Activated naive CD8-positive, alpha-beta T cell (primary cell): ENCODE results near the gene TEX12.

Experiments
- H3K27ac Mint-ChIP-seq: one replicate; pipeline ENCODE4 v1.8.0; 2021; ENCODE audit warnings: mixed read lengths
- H3K27me3 Mint-ChIP-seq: one replicate; pipeline ENCODE4 v1.8.0; 2021; ENCODE audit warnings: mixed read lengths
- H3K36me3 Mint-ChIP-seq: one replicate; pipeline ENCODE4 v1.8.0; 2021; ENCODE audit warnings: mixed read lengths
- H3K4me1 Mint-ChIP-seq: one replicate; pipeline ENCODE4 v1.8.0; 2021; ENCODE audit warnings: low read depth, mixed read lengths
- H3K4me3 Mint-ChIP-seq: one replicate; pipeline ENCODE4 v1.8.0; 2021; ENCODE audit warnings: mild to moderate bottlenecking, mixed read lengths
- H3K9me3 Mint-ChIP-seq: one replicate; pipeline ENCODE4 v1.8.0; 2021; ENCODE audit warnings: low read depth, mixed read lengths

Gene TEX12

GRCh38 chr11:112215621-112216020 lies 48.4 kb downstream of the TEX12 start:
- H3K4me1 Mint-ChIP-seq, result peaks cover 21% of the 10 kb centered on the region
- no peaks in the 10 kb centered on the region for H3K9me3 Mint-ChIP-seq
- H3K4me3 Mint-ChIP-seq, result no peak overlapping the region
- H3K36me3 Mint-ChIP-seq, result no peaks in the 10 kb centered on the region
- H3K27me3 Mint-ChIP-seq, result peaks cover 2% of the 10 kb centered on the region
- H3K27ac Mint-ChIP-seq, result no peak overlapping the region

GRCh38 chr11:112216561-112217105 lies 49.5 kb downstream of the TEX12 start:
- Mint-ChIP-seq H3K27ac (no peak overlapping the region), H3K36me3 (no peaks in the 10 kb centered on the region)

GRCh38 chr11:112219476-112220232 lies 52.5 kb downstream of the TEX12 start:
- no peaks in the 10 kb centered on the region for H3K27me3 Mint-ChIP-seq
- no peak overlapping the region for H3K27ac Mint-ChIP-seq
- H3K4me3 Mint-ChIP-seq, result no peak overlapping the region
- no peaks in the 10 kb centered on the region for H3K36me3 Mint-ChIP-seq
- no peaks in the 10 kb centered on the region for H3K9me3 Mint-ChIP-seq
- H3K4me1 Mint-ChIP-seq, result peaks cover 2% of the 10 kb centered on the region

More at GRCh38 chr11:112216561-112217105, 49.5 kb downstream of the TEX12 start:
- Mint-ChIP-seq H3K4me3 (no peak overlapping the region), H3K4me1 (peaks cover 13% of the 10 kb centered on the region), H3K27me3 (peaks cover 2% of the 10 kb centered on the region), H3K9me3 (no peaks in the 10 kb centered on the region)

- no peaks in the 10 kb centered on the region for H3K9me3 Mint-ChIP-seq
- no peaks in the 10 kb centered on the region for H3K27me3 Mint-ChIP-seq
- H3K36me3 Mint-ChIP-seq, result no peaks in the 10 kb centered on the region
- no peak overlapping the region for H3K4me3 Mint-ChIP-seq
- peaks cover 2% of the 10 kb centered on the region for H3K4me1 Mint-ChIP-seq
- no peak overlapping the region for H3K27ac Mint-ChIP-seq
These were observed 54.2 kb downstream of the TEX12 start for GRCh38 chr11:112221274-112221835.
